Sigmoid colon (tissue), 7 donors: ENCODE data around the gene BFAR. TPM values are rescaled to one million over a fixed set of nuclear protein-coding genes. Genes with fewer than 3 reads are reported as not detected.

Source experiments
- DNase-seq: peaks from one replicate; pipeline ENCODE4 v3.0.0-alpha.2; 2019
- H3K27ac ChIP-seq, 4 donors: fragments of 200-600 bp; sonication (generic); one replicate each; pipeline ENCODE4 v1.5.1; 2016 to 2019; ENCODE audit warnings: mild to moderate bottlenecking in 1 of 4
- H3K27me3 ChIP-seq, 3 donors: fragments of 200-600 bp; sonication (generic); one replicate each; pipeline ENCODE4 v1.5.1; 2019; ENCODE audit warnings: mild to moderate bottlenecking in 1 of 3
- H3K36me3 ChIP-seq, 4 donors: fragments of 200-600 bp; sonication (generic); one replicate each; pipeline ENCODE4 v1.5.1; 2016 to 2019
- H3K4me1 ChIP-seq, 4 donors: fragments of 200-600 bp; sonication (generic); one replicate each; pipeline ENCODE4 v1.5.1; 2017 to 2019
- H3K4me3 ChIP-seq, 4 donors: fragments of 200-600 bp; sonication (generic); one replicate each; pipeline ENCODE4 v1.5.1; 2017 to 2019; ENCODE audit warnings: mild to moderate bottlenecking in 2 of 4, moderate library complexity in 1 of 4
- H3K9me3 ChIP-seq, 4 donors: fragments of 200-600 bp in 3 of 4; sonication (generic) in 3 of 4; one replicate each; pipeline versions ENCODE4 v1.5.1 to v1.6.1; 2013 to 2019
- CTCF ChIP-seq, 4 experiments: fragments of 450-650 bp in 3 of 4; fragments of 200-600 bp in 1 of 4; IDR thresholded peaks; one replicate each; pipeline ENCODE4 v1.5.1; 2016 to 2019; ENCODE audit warnings: antibody characterized with exemption in 4 of 4, mild to moderate bottlenecking in 3 of 4, moderate library complexity in 2 of 4
- EP300 ChIP-seq, 4 donors: sonication (generic); formaldehyde crosslinking; IDR thresholded peaks; one replicate each; pipeline ENCODE4 v1.6.1; 2017; ENCODE audit warnings: antibody characterized with exemption in 4 of 4
- POLR2A ChIP-seq, 2 donors: fragments of 450-650 bp; IDR thresholded peaks; one replicate each; pipeline ENCODE4 v1.6.1; 2016; ENCODE audit warnings: antibody characterized with exemption in 2 of 2, mild to moderate bottlenecking in 2 of 2, moderate library complexity in 2 of 2
- POLR2AphosphoS5 ChIP-seq, 4 donors: sonication (generic); formaldehyde crosslinking; IDR thresholded peaks; one replicate each; pipeline ENCODE4 v1.6.1; 2017; ENCODE audit warnings: antibody characterized with exemption in 4 of 4
- WGBS, 2 donors: extraction: QIAGEN DNeasy Blood & Tissue Kit; methylation state at CpG; one replicate each; pipeline ENCODE4 v1.1.7; 2013; 5-methylcytosine and 5-hydroxymethylcytosine counted together
- intact Hi-C: fragments of 100-400 bp; cut with DNase I; formaldehyde crosslinking; loops from one replicate; pipeline ENCODE4 v1.15.1; 2023
- polyA plus RNA-seq, 3 donors: library from polyadenylated mRNA; stranded (reverse); fragments of 200-250 nt; gene quantifications; one replicate each; pipeline ENCODE4 v1.2.3, GENCODE V29; 2013
- total RNA-seq, 4 donors: library from RNA; depleted of rRNA; stranded (reverse); fragments of >200 nt; gene quantifications; one replicate each; pipeline ENCODE4 v1.1.0, GENCODE V29; 2016
- donor health status: healthy with polysubstance abuse.
- donor health status: Bipolar disorder and iron deficiency.
- donor health status: healthy.

Gene BFAR
- total and polyA plus RNA-seq, 7 donors, result 38.1 to 64.9 (median 52.3) TPM

GRCh38 chr16:14611660-14612059 lies 21.1 kb upstream of the BFAR start:
- TF ChIP-seq POLR2AphosphoS5 (IDR thresholded peaks at IDR 0.05) (no peak), CTCF (IDR thresholded peaks at IDR 0.05) (no peak), EP300 (IDR thresholded peaks at IDR 0.05) (no peak), POLR2A (IDR thresholded peaks at IDR 0.05) (no peak)
- Histone ChIP-seq H3K9me3 (no peaks in the 10 kb centered on the region), H3K27me3 (no peaks in the 10 kb centered on the region), H3K36me3 (peaks cover 10 to 98% (median 62%) of the 10 kb centered on the region in 4 donors), H3K4me3 (no peak overlapping the region), H3K4me1 (no peaks in the 10 kb centered on the region), H3K27ac (no peak overlapping the region)
- WGBS, 2 donors, result 97 to 98% methylated on average over 14 of the region's 14 CpGs
- DNase-seq, result no peak
- intact Hi-C loops, result no loop called here

GRCh38 chr16:14613991-14614390 lies 18.8 kb upstream of the BFAR start:
- WGBS, 2 donors, result 97 to 99% methylated on average over 4 of the region's 4 CpGs
- no peaks in the 10 kb centered on the region for H3K27me3 ChIP-seq
- DNase-seq, result no peak
- no peak overlapping the region for H3K4me3 ChIP-seq
- no peak for TF ChIP-seq POLR2AphosphoS5 (IDR thresholded peaks at IDR 0.05)
- TF ChIP-seq EP300 (IDR thresholded peaks at IDR 0.05), result no peak
- TF ChIP-seq POLR2A (IDR thresholded peaks at IDR 0.05), result no peak
- no peak for TF ChIP-seq CTCF (IDR thresholded peaks at IDR 0.05)
- no peaks in the 10 kb centered on the region for H3K9me3 ChIP-seq
- H3K4me1 ChIP-seq, result no peaks in the 10 kb centered on the region
- intact Hi-C loops, result no loop called here
- H3K36me3 ChIP-seq, result peaks cover 3 to 95% (median 54%) of the 10 kb centered on the region in 4 donors
- H3K27ac ChIP-seq, result no peak overlapping the region

GRCh38 chr16:14616280-14616679 lies 16.5 kb upstream of the BFAR start:
- Histone ChIP-seq H3K4me3 (no peak overlapping the region), H3K36me3 (peaks cover 11 to 90% (median 37%) of the 10 kb centered on the region in 4 donors), H3K4me1 (no peaks in the 10 kb centered on the region), H3K9me3 (no peaks in the 10 kb centered on the region), H3K27ac (no peak overlapping the region), H3K27me3 (no peaks in the 10 kb centered on the region)
- 92 to 97% methylated on average over 4 of the region's 4 CpGs for WGBS, 2 donors
- no peak for DNase-seq
- TF ChIP-seq POLR2AphosphoS5 (IDR thresholded peaks at IDR 0.05) (no peak), CTCF (IDR thresholded peaks at IDR 0.05) (no peak), POLR2A (IDR thresholded peaks at IDR 0.05) (no peak), EP300 (IDR thresholded peaks at IDR 0.05) (no peak)
- intact Hi-C loops, result no loop called here

GRCh38 chr16:14618566-14618965 lies 14.2 kb upstream of the BFAR start:
- TF ChIP-seq POLR2AphosphoS5 (IDR thresholded peaks at IDR 0.05) (no peak), POLR2A (IDR thresholded peaks at IDR 0.05) (no peak), CTCF (IDR thresholded peaks at IDR 0.05) (no peak), EP300 (IDR thresholded peaks at IDR 0.05) (no peak)
- intact Hi-C loops, result no loop called here
- no peaks in the 10 kb centered on the region for H3K9me3 ChIP-seq
- no peaks in the 10 kb centered on the region for H3K27me3 ChIP-seq
- WGBS, 2 donors, result 93 to 94% methylated on average over 7 of the region's 7 CpGs
- no peak overlapping the region for H3K4me3 ChIP-seq
- H3K36me3 ChIP-seq, result peaks cover 16 to 92% (median 44%) of the 10 kb centered on the region in 4 donors
- no peak overlapping the region for H3K27ac ChIP-seq
- no peak for DNase-seq
- no peaks in the 10 kb centered on the region for H3K4me1 ChIP-seq

- intact Hi-C loops, result no loop called here
- TF ChIP-seq POLR2A (IDR thresholded peaks at IDR 0.05) (no peak), EP300 (IDR thresholded peaks at IDR 0.05) (no peak), POLR2AphosphoS5 (IDR thresholded peaks at IDR 0.05) (no peak), CTCF (IDR thresholded peaks at IDR 0.05) (no peak)
- WGBS, 2 donors, result 90 to 91% methylated on average over 4 of the region's 4 CpGs
- no peak overlapping the region for H3K4me3 ChIP-seq
- H3K9me3 ChIP-seq, result no peaks in the 10 kb centered on the region
- no peaks in the 10 kb centered on the region for H3K27me3 ChIP-seq
- DNase-seq, result no peak
- peaks cover 0 to 22% (median 20%) of the 10 kb centered on the region in 4 donors for H3K4me1 ChIP-seq
- H3K27ac ChIP-seq, result no peak overlapping the region
- peaks cover 6 to 62% (median 30%) of the 10 kb centered on the region in 4 donors for H3K36me3 ChIP-seq
These were observed 5.7 kb upstream of the BFAR start for GRCh38 chr16:14627078-14627477.
